Liver (tissue), 3 donors: Measurements from ENCODE around the gene TIMP1.

ENCODE experiments used
- FOXA1 ChIP-seq: IDR thresholded peaks from 2 replicates; pipeline ENCODE4 v1.6.1; 2016; ENCODE audit warnings: antibody characterized with exemption
- RAD21 ChIP-seq, 2 donors: IDR thresholded peaks; 2 replicates each; pipeline ENCODE4 v1.6.1; 2016; ENCODE audit warnings: antibody characterized with exemption in 2 of 2, mild to moderate bottlenecking in 2 of 2
- TF ChIP-seq, protein P1 (sequence below): IDR thresholded peaks from 2 replicates; pipeline ENCODE4 v1.6.1; 2016; ENCODE audit warnings: antibody characterized with exemption
- TF ChIP-seq, protein P2 (sequence below): fragments of 150-350 bp; IDR thresholded peaks from 2 replicates; pipeline ENCODE4 v1.5.1; 2017; ENCODE audit warnings: improper control_type of control experiment, low read depth, low read length; ENCODE audit not compliant: missing input control
- TF ChIP-seq, protein P3 (sequence below): IDR thresholded peaks from 2 replicates; pipeline ENCODE4 v1.6.1; 2016; ENCODE audit warnings: antibody characterized with exemption
- donor health status: healthy.
- donor health status: healthy.

DNA sequence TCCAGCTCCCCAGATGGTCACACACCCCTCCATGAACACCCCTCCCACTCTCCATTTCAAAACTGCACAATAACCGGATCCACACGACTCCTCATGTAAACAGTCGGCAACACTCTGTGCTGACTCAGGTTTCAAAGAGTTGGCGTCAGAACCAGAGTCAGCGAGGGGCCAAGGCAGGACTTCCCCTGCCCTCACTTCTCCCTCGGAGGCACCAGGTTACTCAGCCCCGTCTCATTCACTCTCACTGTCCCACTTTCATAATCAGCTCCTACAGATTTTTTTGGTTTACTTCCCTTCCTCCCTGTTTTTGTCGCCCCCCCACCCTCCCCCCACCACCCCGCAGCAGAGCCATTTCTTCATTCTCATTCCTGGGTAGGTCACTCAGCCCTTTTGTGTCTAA lies 2.7 kb upstream of the TIMP1 start:
- TF ChIP-seq, protein P1, sequence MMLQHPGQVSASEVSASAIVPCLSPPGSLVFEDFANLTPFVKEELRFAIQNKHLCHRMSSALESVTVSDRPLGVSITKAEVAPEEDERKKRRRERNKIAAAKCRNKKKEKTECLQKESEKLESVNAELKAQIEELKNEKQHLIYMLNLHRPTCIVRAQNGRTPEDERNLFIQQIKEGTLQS = no peak
- TF ChIP-seq RAD21 (IDR thresholded peaks at IDR 0.05) (no peak), FOXA1 (no peak)
- TF ChIP-seq, protein P2, sequence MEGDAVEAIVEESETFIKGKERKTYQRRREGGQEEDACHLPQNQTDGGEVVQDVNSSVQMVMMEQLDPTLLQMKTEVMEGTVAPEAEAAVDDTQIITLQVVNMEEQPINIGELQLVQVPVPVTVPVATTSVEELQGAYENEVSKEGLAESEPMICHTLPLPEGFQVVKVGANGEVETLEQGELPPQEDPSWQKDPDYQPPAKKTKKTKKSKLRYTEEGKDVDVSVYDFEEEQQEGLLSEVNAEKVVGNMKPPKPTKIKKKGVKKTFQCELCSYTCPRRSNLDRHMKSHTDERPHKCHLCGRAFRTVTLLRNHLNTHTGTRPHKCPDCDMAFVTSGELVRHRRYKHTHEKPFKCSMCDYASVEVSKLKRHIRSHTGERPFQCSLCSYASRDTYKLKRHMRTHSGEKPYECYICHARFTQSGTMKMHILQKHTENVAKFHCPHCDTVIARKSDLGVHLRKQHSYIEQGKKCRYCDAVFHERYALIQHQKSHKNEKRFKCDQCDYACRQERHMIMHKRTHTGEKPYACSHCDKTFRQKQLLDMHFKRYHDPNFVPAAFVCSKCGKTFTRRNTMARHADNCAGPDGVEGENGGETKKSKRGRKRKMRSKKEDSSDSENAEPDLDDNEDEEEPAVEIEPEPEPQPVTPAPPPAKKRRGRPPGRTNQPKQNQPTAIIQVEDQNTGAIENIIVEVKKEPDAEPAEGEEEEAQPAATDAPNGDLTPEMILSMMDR = no peak
- TF ChIP-seq, protein P3, sequence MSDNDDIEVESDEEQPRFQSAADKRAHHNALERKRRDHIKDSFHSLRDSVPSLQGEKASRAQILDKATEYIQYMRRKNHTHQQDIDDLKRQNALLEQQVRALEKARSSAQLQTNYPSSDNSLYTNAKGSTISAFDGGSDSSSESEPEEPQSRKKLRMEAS = no peak
